8988T (cell line): Measurements from ENCODE around the gene GNRH2.
"Not testable (repeated sequence)": the region's sequence is repeated elsewhere in the genome, so short reads cannot be mapped to it uniquely, and the experiment has no call there.

Experiments
- DNase-seq: peaks from one replicate; pipeline ENCODE4 v3.0.0; 2011

Gene GNRH2

GRCh38 chr20:3044336-3044965, 1.0 kb downstream of the GNRH2 start:
- DNase-seq: no peak

DNA sequence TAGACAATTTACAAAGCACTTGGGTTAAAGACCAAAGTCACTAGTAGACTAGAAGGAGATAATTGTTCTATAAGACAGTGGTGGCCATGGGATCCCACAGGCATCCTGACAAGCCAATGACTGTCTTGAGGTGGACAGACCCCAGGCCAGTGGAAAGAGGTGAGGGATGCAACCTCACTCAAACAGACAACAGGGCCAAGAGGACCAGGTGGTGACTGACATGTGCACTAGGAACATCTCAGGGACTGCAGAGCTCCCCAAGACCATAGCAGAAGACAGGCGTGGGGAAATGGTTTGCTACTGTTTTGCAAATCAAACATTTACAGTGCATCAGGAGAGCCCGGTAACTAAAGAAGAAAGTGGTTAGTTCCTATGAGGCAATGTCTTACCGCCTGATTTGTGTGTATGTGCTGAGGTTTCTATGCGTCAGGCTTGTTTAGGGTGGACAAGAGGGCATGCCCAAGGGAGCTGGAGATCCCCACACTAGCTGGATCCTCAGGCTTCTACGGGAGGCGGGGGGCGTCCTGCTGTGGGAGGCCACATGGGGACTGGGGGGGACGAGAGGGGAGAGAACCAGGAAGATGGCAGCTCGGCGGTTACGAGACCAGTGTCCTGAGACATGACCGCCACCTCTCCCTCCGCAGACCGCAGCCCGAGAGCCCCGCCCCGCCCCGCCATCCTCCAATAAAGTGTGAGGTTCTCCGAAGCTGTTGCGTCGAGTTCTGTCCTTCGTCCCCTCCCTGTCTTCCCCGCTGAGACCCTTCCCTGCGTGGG, 1.8 kb downstream of the GNRH2 start:
- DNase-seq: peak; percentile 77

- DNase-seq: peak; percentile 96
These were observed 2.6 kb downstream of the GNRH2 start, which contains the start of gene MRPS26 for GRCh38 chr20:3045816-3046676. Gene MRPS26 (plus strand): TSS chr20:3046052. CDS start chr20:3046069, 17 bp downstream.

GRCh38 chr20:3046677-3047462, 3.4 kb downstream of the GNRH2 start:
- DNase-seq: no peak

GRCh38 chr20:3047486-3048419, 4.3 kb downstream of the GNRH2 start:
- DNase-seq: no peak

DNA sequence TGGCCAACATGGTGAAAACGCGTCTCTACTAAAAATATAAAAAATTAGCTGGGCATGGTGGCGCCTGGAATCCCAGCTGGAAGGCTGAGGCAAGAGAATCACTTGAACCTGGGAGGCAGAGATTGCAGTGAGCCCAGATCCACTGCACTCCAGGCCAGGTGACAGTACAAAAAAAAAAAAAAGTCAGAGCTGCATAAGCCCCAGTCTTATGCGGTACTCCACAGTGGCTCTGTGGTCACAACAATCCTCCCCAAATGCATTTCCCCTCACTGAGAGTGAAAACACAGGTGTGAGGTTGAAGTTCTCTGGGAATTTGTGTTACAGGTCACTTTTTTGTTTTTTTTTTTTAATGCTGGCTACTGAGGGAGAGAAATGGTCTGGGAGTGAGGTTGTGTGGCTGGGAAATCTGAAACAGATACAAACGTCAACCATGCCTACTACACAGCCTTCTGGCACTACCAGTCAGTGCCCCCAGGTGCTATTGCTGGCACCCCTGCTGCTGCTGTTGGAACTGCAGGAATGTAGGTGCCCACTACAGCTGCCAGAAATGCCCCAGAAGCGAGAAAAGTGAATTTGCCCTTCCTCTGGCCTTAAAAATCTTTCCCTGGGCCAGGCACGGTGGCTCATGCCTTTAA, 8.1 kb downstream of the GNRH2 start:
- no peak for DNase-seq

DNA sequence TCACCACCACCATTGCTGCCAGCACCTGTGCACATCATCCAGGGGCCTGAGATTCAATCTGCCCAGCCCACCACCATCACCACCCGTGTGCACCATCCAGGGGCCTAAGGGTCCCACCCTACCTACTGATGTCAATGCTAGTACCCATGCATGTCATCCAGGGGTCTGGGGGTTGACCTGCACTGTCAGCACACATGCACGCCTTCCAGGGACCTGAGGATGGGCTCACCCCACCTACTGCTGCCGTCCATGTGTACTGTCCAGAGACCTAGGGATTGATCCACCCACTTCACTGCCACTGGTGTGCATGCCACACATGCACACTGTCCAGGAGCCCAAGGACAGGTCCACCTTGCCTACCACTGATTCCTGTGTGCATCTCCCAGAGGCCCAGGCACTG, 16.1 kb downstream of the GNRH2 start:
- DNase-seq: no peak

- DNase-seq: not testable (repeated sequence)
These were observed 20.7 kb downstream of the GNRH2 start for GRCh38 chr20:3064119-3064518.

DNA sequence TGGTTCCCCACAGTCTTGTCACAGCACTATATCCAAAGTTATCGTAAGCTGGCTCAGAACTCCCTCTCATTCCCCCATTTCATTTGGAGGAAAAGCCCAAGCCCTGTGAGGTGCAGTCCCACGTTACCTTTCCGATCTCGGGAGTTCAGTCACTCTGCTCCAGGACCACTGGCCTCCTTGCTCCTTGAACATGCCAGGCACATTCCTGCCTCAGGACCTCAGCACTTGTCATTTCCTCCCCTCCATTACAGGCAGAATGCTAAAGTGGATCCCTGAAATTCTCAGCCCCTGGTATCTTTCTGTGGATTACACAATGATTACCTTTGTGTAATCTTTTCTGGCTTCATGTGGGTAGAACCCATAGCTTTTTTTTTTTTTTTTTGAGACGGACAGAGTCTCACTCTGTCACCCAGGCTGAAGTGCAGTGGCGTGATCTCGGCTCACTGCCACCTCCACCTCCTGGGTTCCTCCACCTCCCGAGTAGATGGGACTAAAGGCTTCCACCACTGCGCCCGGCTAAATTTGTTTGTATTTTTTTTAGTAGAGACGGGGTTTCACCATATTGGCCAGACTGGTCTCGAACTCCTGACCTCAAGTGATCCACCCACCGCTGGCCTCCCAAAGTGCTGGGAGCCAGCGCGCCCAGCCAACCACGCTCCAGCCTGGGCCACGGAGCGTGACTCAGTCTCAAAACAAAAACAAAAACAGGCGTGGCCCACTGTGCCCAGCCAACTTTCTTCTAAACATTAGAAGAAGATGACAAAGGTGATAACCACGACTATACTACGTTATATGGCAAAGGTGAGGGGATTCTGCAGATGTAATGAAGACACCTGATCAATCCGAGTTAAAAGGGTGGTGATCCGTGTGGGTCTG, 24.0 kb downstream of the GNRH2 start:
- no peak for DNase-seq

DNA sequence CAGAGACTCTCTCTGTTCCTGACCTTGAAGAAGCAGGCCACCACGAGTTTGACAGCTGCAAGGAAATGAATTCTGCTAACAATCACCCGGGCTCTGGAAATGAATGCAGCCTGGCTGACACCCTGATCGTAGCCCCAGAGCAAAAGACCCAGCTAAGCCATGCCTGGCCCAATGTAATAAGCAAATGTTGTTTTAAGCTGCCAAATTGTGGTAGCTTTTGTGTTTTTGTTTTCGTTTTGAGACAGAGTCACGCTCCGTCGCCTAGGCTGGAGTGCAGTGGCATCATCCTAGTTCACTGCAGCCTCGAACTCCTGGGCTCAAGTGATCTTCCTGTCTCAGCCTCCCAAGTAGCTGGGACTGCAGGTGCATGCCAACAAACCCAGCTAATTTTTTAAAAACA, 24.7 kb downstream of the GNRH2 start:
- DNase-seq: no peak

DNA sequence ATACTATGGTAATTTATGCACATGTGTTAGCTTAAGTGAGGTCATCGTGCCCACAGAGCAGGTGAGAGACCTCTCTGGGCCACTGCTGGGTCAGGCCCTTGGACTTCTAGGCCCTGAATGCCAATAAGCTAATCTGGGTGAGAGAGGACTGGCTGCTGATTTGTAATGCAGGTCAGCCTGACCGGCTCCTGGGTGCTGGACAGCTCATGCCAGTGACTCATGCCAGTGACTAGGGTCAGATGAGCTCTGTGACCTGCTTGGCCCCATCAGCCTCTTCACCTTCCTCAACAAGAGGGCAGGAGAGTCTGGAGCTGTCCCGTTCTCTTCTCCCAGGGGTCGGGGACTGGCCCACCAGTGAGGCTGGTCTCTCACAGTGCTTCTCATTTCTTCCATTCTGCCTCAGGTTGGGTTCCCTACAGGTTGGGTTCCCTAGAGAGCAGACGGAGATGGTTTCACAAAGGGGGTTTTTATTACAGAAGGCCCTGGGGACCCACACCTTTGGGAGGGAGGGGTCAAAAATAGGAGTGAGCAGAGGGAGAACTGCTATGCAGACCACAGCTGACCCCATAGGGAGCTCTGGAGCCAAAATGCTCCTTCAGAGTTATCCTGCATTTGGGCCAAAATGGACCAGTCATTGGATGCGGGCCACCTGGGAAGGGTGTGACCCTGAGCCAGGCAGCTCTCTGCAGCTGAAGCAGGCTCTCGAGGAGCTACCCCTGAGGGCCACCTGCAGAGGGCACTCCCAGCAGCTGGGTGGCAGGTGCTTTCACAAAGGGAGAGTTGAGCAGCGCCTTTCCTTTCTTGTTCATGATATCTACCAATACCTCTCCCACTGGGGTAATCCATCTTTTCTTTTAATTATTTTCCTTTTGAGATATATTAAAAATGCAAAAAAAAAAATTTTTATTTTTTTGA, 25.8 kb downstream of the GNRH2 start:
- DNase-seq: no peak

DNA sequence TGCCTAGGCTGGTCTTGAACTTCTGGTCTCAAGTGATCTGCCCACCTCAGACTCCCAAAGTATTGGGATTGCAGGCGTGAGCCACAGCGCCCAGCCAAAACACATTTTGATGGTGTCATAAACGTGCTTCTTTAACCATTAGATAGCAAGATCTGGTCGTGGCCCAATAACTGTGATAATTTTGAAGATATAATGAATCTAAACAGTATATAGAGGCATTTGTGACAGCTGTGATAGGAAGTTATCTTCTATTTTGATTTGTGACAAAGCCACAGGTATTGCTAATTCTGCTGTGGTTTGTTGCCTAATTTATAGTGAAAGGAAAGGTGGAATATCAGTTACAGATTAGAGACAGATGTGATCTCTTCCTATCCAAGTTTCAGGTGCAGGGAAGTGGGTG, 27.3 kb downstream of the GNRH2 start:
- DNase-seq: no peak

DNA sequence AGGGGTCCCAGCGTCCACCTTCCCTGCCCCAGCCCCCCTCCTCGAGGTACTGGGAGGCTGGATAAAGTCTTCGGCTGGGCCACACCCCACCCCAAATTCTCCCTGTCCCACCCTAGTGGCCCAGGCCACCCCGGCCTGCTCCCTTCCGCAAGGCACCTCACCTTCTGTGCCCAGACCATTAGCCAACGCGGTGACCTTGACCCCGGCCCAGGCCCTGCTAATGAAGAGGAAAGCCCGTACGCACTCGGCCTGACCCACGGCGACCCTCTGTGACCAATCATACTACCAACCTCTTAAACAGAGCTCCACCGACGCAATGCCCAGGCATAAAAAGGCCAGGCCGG, 27.8 kb downstream of the GNRH2 start:
- DNase-seq: no peak

DNA sequence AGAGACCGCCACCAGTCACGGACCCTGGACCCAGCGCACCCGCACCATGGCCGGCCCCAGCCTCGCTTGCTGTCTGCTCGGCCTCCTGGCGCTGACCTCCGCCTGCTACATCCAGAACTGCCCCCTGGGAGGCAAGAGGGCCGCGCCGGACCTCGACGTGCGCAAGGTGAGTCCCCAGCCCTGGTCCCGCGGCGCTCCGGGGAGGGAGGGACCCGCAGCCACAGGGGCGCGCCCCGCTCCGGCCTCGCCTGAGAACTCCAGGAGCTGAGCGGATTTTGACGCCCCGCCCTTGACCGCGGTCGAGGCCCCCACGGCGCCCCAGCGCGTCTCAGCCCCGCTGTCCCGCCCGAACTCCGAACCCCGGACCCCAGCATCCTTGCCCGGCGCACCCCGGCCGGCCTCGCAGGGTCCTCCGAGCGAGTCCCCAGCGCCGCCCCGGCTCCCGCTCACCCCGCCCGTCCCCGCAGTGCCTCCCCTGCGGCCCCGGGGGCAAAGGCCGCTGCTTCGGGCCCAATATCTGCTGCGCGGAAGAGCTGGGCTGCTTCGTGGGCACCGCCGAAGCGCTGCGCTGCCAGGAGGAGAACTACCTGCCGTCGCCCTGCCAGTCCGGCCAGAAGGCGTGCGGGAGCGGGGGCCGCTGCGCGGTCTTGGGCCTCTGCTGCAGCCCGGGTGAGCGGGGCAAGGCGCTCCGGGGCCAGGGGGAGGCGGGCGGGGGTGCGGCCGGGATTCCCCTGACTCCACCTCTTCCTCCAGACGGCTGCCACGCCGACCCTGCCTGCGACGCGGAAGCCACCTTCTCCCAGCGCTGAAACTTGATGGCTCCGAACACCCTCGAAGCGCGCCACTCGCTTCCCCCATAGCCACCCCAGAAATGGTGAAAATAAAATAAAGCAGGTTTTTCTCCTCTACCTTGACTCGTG, 28.4 kb downstream of the GNRH2 start, which contains the start of gene OXT:
Gene OXT, plus strand, starts transcription at position 11 of the 920 bp plus-strand sequence. Its CDS starts 36 bp downstream, at position 47.
- DNase-seq: no peak

GRCh38 chr20:3072530-3073250, 29.3 kb downstream of the GNRH2 start:
- DNase-seq: no peak

- DNase-seq: not testable (repeated sequence)
These were observed 29.8 kb downstream of the GNRH2 start for GRCh38 chr20:3073251-3073643.

- no peak for DNase-seq
These were observed 31.4 kb downstream of the GNRH2 start for GRCh38 chr20:3074812-3075211.
